K562 (cell line): ENCODE data around the gene C1orf116. TPM values are rescaled to one million over a fixed set of nuclear protein-coding genes. Genes with fewer than 3 reads are reported as not detected.

Experiments
- BACH1 ChIP-seq: fragments of 200-800 bp; sonication (Bioruptor generic); IDR thresholded peaks from 2 replicates; pipeline ENCODE4 v1.6.1; 2016; ENCODE audit warnings: missing genetic modification characterization, missing compliant biosample characterization
- C11orf30 ChIP-seq: fragments of 450-650 bp; IDR thresholded peaks from 2 replicates; pipeline ENCODE4 v1.6.1; 2016; ENCODE audit warnings: low read depth, mild to moderate bottlenecking
- CUX1 ChIP-seq: fragments of 200-800 bp; sonication (Bioruptor generic); IDR thresholded peaks from 2 replicates; pipeline ENCODE4 v1.6.1; 2016; ENCODE audit warnings: missing genetic modification characterization, missing compliant biosample characterization
- DIDO1 ChIP-seq: fragments of 450-650 bp; IDR thresholded peaks from 2 replicates; pipeline ENCODE4 v1.6.1; 2016; ENCODE audit warnings: low read depth, missing biosample characterization, missing genetic modification characterization
- ILK ChIP-seq: fragments of 450-650 bp; IDR thresholded peaks from 2 replicates; pipeline ENCODE4 v1.6.1; 2016; ENCODE audit warnings: missing genetic modification characterization, low read depth, mild to moderate bottlenecking, missing compliant biosample characterization, moderate library complexity, borderline replicate concordance
- JUNB ChIP-seq: fragments of 450-650 bp; formaldehyde crosslinking; conservative IDR thresholded peaks from 2 replicates; pipeline ENCODE4 v1.4.0; 2020; ENCODE audit warnings: mild to moderate bottlenecking
- JUND ChIP-seq, 2 experiments: IDR thresholded peaks; 2 replicates in 1 of 2; 3 replicates in 1 of 2; pipeline ENCODE4 v1.6.1; 2011; ENCODE audit warnings: borderline replicate concordance in 2 of 2, low read depth in 2 of 2, low read length in 2 of 2, improper control_type of control experiment in 1 of 2, missing biosample characterization in 1 of 2, missing genetic modification characterization in 1 of 2, missing genetic modification reagents in 1 of 2
- RAD51 ChIP-seq: fragments of 450-650 bp; IDR thresholded peaks from 2 replicates; pipeline ENCODE4 v1.7.1; 2016; ENCODE audit warnings: low read depth, mild to moderate bottlenecking, borderline replicate concordance
- RBM14 ChIP-seq: fragments of 200-400 bp; formaldehyde crosslinking; IDR thresholded peaks from 2 replicates; pipeline ENCODE4 v1.6.1; 2018; ENCODE audit warnings: low read depth, mild to moderate bottlenecking, low read length, moderate library complexity, borderline replicate concordance; ENCODE audit not compliant: insufficient read depth
- TAF9B ChIP-seq: fragments of 450-650 bp; IDR thresholded peaks from 2 replicates; pipeline ENCODE4 v1.6.1; 2018; ENCODE audit warnings: mild to moderate bottlenecking; ENCODE audit not compliant: partially characterized antibody
- TFAP4 ChIP-seq: sonication (generic); formaldehyde crosslinking; IDR thresholded peaks from 2 replicates; pipeline ENCODE4 v1.8.0; 2022; ENCODE audit warnings: missing genetic modification reagents, mild to moderate bottlenecking, moderate library complexity, borderline replicate concordance
- THAP7 ChIP-seq: fragments of 250-450 bp; sonication (Bioruptor Pico); IDR thresholded peaks from 2 replicates; pipeline ENCODE4 v1.5.0; 2021
- ZNF3 ChIP-seq: fragments of 250-450 bp; sonication (Bioruptor Pico); IDR thresholded peaks from 2 replicates; pipeline ENCODE4 v1.5.0; 2021; ENCODE audit warnings: mild to moderate bottlenecking, moderate library complexity
- ZNF445 ChIP-seq: fragments of 250-450 bp; sonication (Bioruptor Pico); IDR thresholded peaks from 2 replicates; pipeline ENCODE4 v1.4.0; 2020; ENCODE audit warnings: low read depth, mild to moderate bottlenecking, moderate library complexity
- polyA plus RNA-seq, 8 experiments: library from polyadenylated mRNA; depleted of rRNA in 4 of 8; stranded (reverse) in 5 of 8; unstranded in 3 of 8; fragments of >200 nt; fragmentation: Nextera tagmentation in 2 of 8; fragmentation: Illumina TruSeq in 1 of 8; extraction: Ambion mirVana in 2 of 8; extraction: Trizol in 1 of 8; gene quantifications; 2 replicates each; pipeline versions ENCODE4 v1.2.1 to v1.2.3, GENCODE V29; 2011 to 2014; ENCODE audit warnings: inconsistent platforms in 1 of 8, missing spikeins in 1 of 8
- total RNA-seq, 7 experiments: library from RNA; depleted of rRNA in 6 of 7; stranded (reverse); fragments of >200 nt in 6 of 7; fragmentation: Illumina TruSeq in 2 of 7; extraction: Trizol in 2 of 7; gene quantifications; 2 replicates each; pipeline versions ENCODE4 v1.2.1 to v1.2.3, GENCODE V29; 2011 to 2021; ENCODE audit warnings: low replicate concordance in 1 of 7
- TF ChIP-seq, protein P1 (sequence below): fragments of 250-450 bp; sonication (Bioruptor Pico); IDR thresholded peaks from 2 replicates; pipeline ENCODE4 v1.5.1; 2021; ENCODE audit warnings: mild to moderate bottlenecking
- TF ChIP-seq, protein P2 (sequence below): fragments of 450-650 bp; formaldehyde crosslinking; IDR thresholded peaks from 2 replicates; pipeline ENCODE4 v1.4.0; 2022; ENCODE audit warnings: missing genetic modification characterization

C1orf116 gene
- total and polyA plus RNA-seq, 9 of the 15 experiments (the other 6 are each of a cell fraction or from before 2014, with no cell fraction given): 0.62 to 3.0 (median 0.95) TPM

- TF ChIP-seq TFAP4 (CRISPR knock-in tag) (no peak), THAP7 (CRISPR knock-in tag) (no peak), ZNF445 (no peak), RAD51 (no peak), DIDO1 (no peak), BACH1 (tag) (0 out of 2 replicates have a peak, but pooled peaks have one; percentile 53), ZNF3 (CRISPR knock-in tag) (no peak), JUNB (CRISPR knock-in tag) (no peak), ILK (tag) (no peak), C11orf30 (no peak), CUX1 (CRISPR knock-in tag) (no peak), JUND (IDR thresholded peaks at IDR 0.05; ENCODE audit: borderline replicate concordance, low read depth, low read length) (no peak), JUND (tag; IDR thresholded peaks at IDR 0.05; ENCODE audit: borderline replicate concordance, low read depth, low read length) (peak; percentile 21; the same call in 1 of the 3 replicates), TAF9B (no peak), RBM14 (no peak)
- TF ChIP-seq, protein P1, sequence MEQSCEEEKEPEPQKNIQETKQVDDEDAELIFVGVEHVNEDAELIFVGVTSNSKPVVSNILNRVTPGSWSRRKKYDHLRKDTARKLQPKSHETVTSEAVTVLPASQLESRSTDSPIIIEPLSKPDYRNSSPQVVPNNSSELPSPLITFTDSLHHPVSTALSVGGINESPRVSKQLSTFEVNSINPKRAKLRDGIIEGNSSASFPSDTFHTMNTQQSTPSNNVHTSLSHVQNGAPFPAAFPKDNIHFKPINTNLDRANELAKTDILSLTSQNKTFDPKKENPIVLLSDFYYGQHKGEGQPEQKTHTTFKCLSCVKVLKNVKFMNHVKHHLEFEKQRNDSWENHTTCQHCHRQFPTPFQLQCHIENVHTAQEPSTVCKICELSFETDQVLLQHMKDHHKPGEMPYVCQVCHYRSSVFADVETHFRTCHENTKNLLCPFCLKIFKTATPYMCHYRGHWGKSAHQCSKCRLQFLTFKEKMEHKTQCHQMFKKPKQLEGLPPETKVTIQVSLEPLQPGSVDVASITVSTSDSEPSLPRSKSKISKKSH (CRISPR knock-in tag): no peak
- TF ChIP-seq, protein P2, sequence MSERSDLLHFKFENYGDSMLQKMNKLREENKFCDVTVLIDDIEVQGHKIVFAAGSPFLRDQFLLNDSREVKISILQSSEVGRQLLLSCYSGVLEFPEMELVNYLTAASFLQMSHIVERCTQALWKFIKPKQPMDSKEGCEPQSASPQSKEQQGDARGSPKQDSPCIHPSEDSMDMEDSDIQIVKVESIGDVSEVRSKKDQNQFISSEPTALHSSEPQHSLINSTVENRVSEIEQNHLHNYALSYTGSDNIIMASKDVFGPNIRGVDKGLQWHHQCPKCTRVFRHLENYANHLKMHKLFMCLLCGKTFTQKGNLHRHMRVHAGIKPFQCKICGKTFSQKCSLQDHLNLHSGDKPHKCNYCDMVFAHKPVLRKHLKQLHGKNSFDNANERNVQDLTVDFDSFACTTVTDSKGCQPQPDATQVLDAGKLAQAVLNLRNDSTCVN: no peak
These were observed 45.2 kb upstream of the C1orf116 start (continued) for GRCh38 chr1:207077470-207078377.
